NCI-H1930 (cell line): Measurements from ENCODE around the gene CDC25A.
A peak's percentile ranks its signal among the peaks of the same experiment; 100 is the strongest.

Experiments used
- DNase-seq, 2 experiments: peaks; one replicate each; lab custom pipeline; 2025; lab: John Stamatoyannopoulos, UW

Gene CDC25A

DNA sequence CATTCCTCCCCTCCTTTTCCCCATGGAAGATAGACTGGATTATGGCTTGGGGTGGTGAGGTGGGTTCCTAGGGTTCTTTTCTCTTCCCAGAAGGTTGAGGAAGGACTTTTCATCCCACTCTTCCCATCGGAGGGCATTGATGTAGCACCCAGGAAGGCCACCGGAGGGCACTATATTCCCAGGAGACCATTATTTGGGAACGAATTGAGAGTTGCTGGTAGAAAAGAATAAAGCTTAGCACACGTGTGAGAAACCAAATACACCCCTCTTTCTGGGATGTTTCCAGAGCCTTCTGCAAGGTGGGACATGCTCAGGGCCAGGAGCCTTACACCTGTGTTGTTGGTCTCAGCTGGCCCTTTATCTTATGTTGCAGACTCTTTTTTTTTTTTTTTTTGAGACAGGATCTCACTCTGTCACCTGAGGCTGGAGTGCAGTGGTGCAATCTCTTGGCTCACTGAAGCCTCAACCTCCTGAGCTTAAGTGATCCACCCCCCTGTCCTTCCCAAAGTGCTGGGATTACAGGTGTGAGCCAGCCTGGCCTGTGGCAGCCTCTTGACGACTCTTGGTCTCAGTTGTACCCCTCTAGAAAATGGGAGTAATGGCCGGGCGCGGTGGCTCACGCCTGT is 6.3 kb upstream of the CDC25A start:
- DNase-seq, result peak; percentile 29 to 40

DNA sequence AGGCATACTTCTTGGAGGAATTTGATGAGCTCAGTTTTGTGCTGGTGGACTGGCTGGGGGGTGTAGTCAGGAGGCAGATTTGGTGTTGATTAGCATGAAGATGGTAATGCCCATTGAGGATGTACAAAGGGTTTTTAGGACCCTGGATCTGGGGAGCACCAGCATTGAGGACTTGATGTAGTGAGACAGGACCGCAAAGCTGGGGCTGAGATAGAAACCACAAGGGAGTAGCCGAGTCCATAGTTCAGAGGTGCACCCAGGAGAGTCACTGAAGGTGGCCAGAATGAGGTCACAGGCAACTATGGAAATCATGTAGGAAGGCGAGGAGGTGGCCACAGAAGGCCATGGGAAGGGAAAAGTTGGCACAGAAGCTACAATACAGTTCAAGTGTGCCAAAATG is 2.7 kb upstream of the CDC25A start:
- DNase-seq, result no peak

DNA sequence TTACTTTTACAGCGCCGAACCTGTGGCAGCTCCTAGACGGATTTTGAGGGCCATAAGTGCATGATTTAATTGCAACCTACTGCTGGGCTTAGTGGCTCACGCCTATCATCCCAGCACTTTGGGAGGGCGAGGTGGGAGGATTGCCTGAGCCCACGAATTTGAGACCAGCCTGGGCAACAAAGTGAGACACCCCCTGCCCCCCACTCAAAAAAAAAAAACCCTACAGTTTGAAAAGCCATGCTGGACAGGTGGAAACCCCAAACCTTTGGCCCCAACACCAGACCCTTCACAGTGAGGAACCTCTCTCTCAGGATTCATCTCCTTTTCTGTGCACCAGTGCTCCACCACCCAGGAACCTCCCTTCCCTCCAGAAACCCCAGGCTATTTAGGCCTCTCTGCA is 1.1 kb upstream of the CDC25A start:
- DNase-seq, result no peak

DNA sequence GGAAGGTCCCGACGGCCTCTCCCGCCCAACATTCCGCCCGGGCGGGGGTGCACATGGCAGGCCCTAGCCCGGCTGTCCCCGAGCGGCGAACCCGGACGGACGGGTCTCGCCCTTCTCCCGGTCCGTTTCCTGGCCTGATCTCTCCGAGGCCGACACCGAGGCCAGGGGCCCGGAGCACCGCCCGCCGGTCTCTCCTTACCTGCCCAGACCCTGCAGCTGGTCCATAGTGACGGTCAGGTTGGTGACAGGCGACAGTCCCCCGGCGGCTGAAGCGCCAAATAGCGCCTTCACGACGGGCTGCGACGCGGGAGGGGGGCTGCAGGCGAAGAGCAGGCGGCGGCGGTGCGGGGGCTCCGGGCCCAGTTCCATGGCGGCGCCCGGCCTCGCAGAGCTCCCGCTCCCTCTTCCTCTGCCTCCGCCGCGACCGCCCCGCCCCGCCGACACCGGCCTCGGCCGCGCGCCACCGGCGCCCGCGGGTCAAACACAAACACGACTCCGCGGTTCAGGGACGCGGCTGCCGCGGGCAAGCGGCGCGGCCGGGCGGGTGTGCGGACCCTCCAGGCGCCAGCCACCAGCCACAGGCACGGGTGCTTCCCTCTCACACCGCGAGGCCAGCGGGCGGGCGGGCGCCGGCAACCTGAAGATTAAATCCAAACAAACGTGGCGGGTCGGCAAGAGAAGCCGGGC is 495 bp downstream of the CDC25A start:
- DNase-seq, result peak; percentile 27 to 46

DNA sequence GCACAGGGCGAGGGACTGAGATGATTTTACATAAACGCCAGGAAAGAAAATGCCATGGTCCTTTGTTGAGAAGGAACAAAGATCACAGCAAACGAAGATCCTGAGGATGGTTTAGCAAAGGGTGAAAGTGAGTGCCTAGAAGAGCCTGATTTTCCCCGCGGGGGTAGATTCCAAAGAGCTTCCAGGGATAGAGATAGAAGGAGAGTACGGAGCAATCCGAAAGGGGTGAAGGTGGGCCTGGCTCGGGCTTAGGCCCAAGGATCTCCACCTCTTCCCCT is 977 bp downstream of the CDC25A start:
- DNase-seq, result no peak

DNA sequence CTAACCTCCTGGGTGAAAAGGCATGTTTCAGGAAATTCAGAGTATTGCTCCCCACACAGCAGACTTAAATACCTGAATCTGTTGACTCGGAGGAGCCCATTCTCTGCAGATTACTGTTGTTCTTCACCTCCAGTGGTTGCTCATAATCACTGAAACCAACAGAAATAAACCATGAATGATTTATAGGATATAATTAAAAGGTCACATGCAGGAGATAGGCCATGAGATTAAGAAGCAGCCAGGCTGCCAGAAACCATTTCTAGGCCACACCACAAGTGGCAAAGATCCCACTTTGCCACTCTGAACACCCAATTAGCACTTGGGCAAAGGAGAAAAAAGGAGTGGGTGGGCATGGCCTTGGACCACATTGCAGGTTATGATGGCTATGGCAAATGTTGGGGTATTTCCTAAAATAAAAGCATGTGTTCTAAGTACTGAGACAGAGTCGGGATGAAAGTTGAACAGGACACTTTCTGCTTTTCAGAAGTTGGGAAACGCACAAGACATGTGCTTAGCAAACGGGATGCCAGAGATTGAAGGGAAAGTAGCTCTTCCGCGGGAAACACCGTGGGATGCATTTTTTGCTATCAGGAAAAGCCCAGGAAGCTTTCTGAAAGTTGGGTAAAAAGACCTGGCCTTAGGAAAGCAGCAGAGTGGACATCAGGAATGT is 1.5 kb downstream of the CDC25A start:
- DNase-seq, result no peak

DNA sequence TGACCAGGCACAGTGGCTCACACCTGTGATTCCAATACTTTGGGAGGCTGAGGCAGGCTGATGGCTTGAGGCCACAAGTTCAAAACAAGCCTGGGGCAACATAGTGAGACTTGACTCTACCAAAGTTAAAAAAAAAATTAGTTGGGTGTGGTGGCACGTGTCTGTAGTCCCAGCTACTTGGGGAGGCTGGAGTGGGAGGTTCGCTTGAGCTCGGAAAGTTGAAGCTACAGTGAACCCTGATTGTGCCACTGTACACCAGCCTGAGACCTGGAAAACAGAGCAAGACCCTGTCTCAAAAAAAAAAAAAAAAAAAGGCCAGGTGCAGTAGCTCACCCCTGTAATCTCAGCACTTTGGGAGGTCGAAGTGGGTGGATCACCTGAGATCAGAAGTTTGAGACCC is 3.1 kb downstream of the CDC25A start:
- DNase-seq, result no peak

DNA sequence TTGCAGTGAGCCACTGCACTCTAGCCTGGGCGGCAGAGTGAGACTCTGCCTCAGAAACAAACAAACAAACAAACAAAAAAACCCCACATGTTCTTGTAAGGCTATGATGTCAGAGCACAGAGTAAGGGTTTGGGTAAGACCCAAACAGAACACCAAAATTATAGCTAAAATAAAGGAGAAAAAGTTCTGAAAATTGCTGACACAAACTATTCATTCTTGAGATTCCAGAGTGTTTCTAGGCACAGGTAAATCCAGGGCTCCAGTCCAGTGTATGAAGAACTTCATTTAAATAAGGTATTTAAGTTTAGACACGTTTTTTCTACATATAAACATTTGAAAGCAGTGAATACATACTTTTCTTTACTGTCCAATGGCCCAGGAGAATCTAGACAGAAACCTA is 3.9 kb downstream of the CDC25A start:
- DNase-seq, result no peak

DNA sequence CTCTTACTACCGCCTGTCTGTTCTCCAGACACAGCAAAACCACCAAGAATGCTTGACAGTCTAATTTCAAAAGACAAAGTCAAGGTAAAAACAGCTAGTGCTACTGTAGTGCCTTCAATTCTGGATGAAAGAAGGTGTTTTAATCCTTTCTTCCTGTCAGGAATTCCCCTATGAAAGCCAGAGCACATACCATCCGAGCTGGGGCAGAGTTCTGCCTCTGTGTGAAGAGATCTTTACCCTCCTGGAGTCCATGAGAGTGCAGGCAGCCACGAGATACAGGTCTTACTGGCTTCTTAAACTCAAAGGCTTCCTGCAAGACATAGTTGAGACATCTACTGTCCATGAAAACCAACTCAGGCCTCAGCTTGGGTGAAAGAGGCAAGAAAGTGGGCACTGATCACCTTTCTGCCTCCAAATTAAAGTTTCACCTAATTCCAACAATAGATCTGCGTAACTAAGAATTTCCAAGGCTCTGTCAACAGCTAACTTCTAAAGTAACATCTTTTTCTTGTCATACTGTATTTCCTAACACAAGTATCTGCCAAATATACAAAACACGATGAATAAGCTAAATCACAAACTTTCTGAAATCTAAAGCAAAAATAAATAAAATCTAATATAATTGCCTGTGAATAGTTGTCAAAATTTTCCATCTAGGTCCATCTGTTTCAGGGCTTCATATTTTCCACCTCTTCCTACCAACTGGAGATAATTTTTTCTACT is 7.5 kb downstream of the CDC25A start:
- no peak for DNase-seq

DNA sequence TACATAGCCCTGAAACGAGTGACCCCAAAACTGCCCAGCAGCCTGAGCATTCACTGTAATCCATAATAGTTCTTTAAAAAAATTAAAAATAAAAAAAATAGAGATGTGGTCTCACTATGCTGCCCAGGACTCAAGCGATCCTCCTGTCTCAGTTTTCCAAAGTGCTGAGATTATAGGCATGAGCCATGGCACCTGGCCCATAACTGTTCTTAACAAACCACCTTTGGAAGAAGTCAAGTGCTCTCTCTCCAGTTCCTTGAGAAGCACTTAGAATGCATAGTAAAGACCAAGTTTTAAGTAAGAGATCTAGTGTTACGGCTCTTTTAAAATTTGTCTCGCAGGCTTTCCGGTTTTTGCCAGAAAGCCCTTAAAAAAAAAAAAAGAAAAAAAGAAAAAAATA is 8.2 kb downstream of the CDC25A start:
- DNase-seq, result no peak

DNA sequence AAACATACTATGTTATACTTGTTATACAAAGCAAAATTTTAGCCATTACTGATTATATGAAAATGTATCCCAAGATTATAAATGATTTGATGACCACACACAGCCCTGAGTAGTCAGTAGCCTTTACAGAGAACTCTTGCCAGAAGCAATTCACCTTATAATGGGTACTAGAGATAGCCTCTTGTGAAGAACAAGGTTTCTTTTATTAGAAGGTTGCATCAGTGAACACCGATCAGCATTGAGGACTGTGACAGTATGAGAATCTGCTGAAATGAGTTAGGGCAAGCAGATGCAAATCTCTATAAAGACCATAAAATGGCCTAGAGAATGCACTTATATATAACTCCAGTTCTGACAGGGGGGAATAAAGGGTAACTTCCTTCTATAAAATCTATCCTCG is 10.1 kb downstream of the CDC25A start:
- DNase-seq, result no peak

DNA sequence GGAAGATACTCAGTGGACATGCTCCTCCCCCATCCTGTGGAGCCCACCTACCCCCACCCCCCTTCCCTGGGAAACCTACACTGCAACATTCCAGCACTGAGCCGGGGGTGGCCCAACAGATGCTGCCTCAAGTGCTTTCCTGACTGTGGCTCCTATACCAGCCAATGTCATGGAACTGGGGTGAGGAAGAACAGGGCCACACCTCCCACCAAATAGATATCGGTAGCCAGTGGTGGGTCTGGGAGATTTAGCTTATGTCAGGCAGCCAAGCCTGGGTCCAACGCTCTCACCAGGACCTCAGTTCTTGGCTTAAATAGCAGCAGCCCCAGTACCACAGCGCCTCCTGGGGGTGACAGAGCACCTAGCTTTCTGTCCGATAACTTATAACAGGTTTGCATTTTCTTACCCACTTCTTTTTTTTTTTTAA is 30.3 kb downstream of the CDC25A start:
- no peak for DNase-seq

DNA sequence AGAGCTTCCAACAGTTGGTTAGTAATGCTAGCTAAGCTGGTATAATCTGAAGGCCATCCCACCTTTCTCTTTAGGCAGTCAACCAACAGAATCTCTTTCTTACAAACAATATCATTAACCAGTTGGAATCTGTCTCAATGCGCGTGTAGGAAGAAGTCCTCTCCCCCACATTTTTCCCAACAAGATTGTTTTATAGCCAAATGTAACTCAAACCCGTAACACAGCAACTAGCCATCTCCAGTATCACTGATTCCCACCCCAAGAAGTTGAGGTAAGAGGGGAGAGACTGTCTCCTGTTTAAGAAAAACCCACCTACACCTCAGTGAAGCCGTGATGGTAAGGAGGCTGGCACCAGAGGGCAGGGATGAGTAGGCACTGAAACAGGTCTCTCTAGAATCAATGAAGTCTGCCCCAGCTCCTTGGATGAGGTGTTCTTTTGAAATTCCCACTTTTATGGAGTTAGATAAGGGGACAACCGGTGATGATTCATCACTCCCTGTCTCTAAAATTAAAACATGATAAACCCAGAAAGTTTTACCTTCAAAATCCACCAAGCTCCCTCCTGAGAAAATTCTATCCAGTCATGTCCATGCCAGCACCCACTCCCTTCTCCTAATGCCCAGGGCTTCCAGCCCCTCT is 30.9 kb downstream of the CDC25A start:
- DNase-seq, result no peak

DNA sequence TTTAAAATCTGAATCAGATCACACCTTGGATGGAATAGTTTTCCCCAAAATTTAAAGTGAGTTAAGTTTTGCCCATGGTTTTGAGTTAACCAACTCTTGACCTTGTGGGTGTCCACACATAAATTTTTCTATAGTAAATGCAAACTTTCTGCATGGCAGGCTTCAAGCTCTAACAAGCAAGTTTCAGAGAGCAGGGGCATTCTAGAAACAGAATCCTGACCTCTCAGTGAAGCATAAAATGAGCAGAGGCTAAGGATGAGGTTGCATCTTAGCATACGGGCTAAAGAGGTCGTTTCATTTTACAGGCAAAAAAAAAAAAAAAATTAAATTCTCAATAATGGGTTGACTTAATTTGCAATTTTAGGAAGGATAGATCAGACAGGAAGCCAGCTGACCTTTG is 32.1 kb downstream of the CDC25A start:
- no peak for DNase-seq

DNA sequence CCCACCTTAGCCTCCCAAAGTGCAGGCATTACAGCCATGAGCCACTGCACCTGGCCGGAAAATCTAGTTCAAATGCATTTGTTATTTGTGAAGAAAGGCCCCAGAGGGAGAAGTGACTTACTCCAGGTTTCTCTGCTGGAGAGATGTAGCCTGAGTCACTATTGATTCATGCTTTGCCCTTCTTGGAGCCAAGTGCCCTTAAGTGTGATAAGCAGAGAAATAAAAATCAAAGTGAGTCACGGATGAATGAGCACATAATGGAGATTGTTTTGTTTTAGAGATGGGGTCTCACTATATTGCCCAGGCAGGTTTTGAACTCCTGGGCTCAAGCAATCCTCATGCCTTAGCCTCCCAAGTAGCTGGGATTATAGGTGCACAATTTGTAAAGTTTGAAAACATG is 33.1 kb downstream of the CDC25A start:
- no peak for DNase-seq

DNA sequence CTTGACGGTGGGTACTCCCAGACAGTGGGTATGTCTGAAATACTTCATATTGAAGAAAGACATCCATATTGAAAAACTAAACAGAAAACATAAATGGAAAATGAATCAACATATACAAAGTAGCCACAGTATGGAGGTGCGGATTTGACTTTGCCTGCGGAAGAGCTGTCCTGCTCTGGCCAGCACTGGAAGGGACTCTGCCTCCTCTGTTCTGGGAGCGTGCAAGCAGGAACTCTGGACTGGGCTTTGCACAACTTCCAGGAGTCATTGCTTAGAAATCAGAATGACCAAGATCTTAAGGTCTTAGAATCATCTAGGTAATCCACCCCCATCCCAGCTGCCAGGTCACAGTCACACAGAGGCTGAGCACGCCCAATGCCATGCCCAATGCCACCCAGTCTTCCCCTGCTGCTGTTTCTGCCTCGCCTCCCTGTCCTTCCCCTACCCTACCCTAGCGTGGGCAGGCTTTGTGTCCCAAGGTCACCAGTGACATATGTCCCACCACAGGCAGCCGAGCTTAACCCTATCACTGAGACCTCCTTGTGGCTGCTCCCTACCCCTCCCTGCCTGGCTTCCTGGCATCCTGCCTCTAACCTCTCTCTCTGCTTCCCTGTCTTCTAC is 36.3 kb downstream of the CDC25A start:
- DNase-seq, result no peak

DNA sequence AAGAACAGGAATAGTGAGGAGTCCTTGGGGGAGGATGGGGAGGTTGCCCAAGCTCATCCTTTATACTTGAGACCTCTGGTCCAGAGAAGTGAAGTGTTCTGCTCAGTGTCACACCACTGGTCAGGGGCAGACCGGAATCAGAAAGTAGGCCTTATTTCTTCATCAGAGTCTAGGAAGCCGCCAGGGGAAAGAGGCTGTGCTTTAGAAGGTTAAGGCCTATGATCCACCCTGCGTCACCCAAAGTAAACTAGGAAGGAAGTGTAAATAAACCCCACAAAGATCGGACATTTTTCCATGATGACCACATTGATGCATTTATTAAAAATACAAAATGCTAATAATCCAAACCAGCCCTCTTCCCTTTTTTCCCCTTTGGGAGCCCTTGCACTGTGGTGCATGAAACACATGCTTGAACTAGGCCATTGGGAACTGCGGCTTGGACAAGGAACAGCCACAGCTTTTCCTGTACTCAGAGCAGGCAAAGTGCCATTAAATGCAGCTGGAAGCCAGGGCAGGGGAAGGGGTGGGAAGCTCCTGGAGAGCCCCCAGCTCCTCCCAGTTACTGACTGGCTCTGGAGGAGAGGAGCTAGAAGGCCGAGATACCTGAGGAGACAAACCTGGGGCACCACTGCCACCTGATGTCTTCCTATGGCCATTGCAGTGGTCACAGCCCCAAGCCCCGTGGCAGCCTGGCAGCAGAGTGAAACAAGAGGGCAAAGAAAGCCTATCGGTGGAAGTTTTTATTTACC is 37.0 kb downstream of the CDC25A start:
- DNase-seq, result peak; percentile 24 to 25

DNA sequence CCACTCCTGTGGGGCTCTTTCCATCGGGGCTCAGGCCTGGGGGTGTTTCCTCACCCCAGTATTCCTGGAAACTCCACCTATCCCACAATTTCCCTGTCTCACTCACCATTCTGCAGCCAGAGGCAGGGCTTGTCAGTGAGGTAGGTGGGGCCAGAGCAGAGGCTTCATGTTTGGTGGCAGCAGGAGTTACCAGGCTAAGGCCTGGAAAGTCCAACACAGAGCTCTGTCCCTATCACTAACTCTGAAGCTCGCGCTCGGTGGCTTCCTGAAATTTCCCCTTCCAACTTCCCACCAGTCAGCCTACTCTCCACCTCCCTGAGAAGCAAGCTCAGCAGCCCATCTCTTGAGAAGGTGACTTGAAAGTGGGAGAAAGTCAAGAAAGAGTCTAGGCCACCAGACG is 44.2 kb downstream of the CDC25A start:
- no peak for DNase-seq

DNA sequence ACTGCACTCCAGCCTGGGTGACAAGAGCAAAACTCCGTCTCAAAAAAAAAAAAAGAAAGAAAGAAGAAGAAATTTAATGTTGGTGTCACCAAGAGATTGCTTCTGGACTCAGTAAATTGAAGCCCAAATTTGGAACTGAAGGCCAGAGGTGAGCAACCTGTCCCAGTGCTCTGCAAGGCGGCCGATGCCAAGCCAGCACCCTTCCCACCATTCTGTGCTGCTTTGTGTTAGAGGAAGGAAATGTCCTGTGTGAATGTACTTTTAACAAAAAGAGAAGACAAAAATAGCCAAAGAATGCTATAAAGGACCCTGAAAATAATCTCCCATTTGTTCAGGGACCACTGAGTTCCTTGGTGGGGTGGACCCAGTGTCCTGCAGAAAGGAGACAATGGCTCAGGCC is 44.6 kb downstream of the CDC25A start:
- no peak for DNase-seq

DNA sequence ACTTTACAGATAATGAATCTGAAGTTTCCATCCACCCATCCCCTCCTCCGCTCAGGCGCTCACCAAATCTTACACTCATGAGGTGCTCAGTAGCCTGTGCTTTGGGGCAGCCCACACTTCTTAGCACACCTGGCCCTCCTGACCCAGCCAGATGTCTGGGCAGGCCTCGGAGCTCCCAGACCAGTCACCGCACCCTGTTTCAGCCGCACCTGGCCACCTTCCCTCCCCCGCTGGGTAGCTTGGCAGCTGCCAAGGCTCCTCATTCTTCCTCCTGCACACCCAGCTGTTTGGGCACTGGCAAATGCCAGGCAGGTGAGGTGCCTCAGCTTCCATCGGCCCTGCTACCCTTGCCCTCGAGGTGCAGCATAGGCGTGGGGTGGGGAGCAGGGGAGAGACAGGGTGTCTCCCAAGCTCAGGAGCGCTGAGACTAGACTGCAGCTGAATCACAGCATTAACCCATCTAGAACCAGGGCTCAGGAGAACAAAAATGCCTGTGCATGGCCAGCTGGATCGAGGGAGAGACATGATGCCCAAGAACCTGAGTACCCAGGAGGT is 45.8 kb downstream of the CDC25A start:
- DNase-seq, result no peak

DNA sequence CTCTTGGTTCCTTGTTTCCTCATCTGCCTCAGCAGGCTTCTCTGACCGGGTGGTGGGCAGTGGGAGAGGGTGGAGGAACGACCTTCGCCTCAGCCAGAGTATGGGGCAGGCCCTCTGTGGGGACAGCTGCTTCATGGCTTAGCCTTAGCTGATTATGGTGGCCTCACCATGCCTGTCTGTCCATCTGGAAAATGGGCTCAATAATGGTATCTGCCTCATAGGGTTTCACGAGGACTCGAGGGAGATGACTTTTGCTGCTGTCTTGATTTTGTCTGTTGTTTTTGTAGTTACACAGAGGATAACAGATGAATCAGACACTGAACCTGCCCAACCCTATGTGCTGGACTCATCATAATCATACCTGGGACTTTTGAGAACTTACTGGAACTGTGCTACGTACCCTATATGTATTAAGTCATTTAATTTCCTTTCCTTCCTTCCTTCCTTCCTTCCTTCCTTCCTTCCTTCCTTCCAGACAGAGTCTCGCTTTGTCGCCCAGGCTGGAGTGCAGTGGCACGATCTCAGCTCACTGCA is 46.5 kb downstream of the CDC25A start:
- no peak for DNase-seq
